MCF 10A (cell line): Measurements from ENCODE around the gene STAMBPL1. TPM values are rescaled to one million over a fixed set of nuclear protein-coding genes. Genes with fewer than 3 reads are reported as not detected.

Experiments used
- BruUV-seq: library from RNA; stranded (reverse); fragments of 400-500 nt; replicated peaks from 2 replicates; lab custom pipeline; 2021; lab: Mats Ljungman, UMichigan
- CTCF ChIA-PET: fragments of 300-600 bp; sonication (Branson Sonifier 250); formaldehyde crosslinking; extraction: SDS; loops from one replicate; lab custom pipeline; 2021; ENCODE audit warnings: antibody characterized with exemption, inconsistent platforms; lab: Yijun Ruan, JAX
- POLR2A ChIA-PET: fragments of 300-600, 350-650 bp; sonication (Branson Sonifier 250); formaldehyde crosslinking; extraction: SDS; loops from one replicate; lab custom pipeline; 2020; ENCODE audit warnings: antibody characterized with exemption, inconsistent platforms; lab: Yijun Ruan, JAX
- DNase-seq: peaks from one replicate; pipeline ENCODE4 v3.0.0-alpha.2; 2018; ENCODE audit not compliant: unreplicated experiment
- H3K27ac Mint-ChIP-seq: one replicate; pipeline ENCODE4 v1.8.0; 2022; ENCODE audit warnings: mild to moderate bottlenecking, low read depth, mixed read lengths; ENCODE audit not compliant: unreplicated experiment
- H3K27me3 Mint-ChIP-seq: one replicate; pipeline ENCODE4 v1.8.0; 2022; ENCODE audit warnings: mixed read lengths; ENCODE audit not compliant: insufficient read depth, unreplicated experiment
- H3K36me3 Mint-ChIP-seq: one replicate; pipeline ENCODE4 v1.8.0; 2022; ENCODE audit warnings: mild to moderate bottlenecking, moderate library complexity, mixed read lengths; ENCODE audit not compliant: insufficient read depth, unreplicated experiment
- H3K4me1 Mint-ChIP-seq: one replicate; pipeline ENCODE4 v1.8.0; 2022; ENCODE audit warnings: mixed read lengths; ENCODE audit not compliant: insufficient read depth, unreplicated experiment
- H3K4me3 Mint-ChIP-seq: one replicate; pipeline ENCODE4 v1.8.0; 2022; ENCODE audit warnings: mild to moderate bottlenecking, moderate library complexity, mixed read lengths; ENCODE audit not compliant: unreplicated experiment
- H3K9me3 Mint-ChIP-seq: one replicate; pipeline ENCODE4 v1.8.0; 2022; ENCODE audit warnings: mixed read lengths; ENCODE audit not compliant: unreplicated experiment
- CTCF ChIP-seq: fragments of 200-600 bp; IDR thresholded peaks from one replicate; pipeline ENCODE4 v1.8.0; 2022; ENCODE audit warnings: antibody characterized with exemption, mild to moderate bottlenecking; ENCODE audit not compliant: unreplicated experiment
- intact Hi-C: fragments of 100-400 bp; cut with micrococcal nuclease; formaldehyde crosslinking; loops from 2 replicates; pipeline ENCODE4 v1.14.1; 2022
- total RNA-seq: library from RNA; stranded (reverse); gene quantifications from 2 replicates; pipeline ENCODE4 v1.2.3, GENCODE V29; 2022

STAMBPL1 gene
- total RNA-seq, 1 experiment from 2014 or later, result 29.2 TPM

DNA sequence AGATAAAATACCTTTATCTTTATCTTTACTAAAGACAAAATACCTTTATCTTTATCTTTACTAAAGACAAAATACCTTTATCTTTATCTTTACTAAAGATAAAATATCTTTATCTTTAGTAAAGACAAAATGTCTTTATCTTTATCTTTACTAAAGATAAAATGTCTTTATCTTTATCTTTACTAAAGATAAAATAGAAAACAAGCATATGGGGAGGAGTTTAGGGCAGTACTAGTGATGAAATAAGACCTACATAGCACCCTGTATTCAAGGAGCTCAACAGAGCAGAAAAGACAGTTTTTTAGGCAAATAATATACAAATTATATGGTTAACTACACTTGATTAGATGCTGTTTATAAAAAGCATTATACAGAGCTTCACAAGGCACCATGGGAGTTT lies 47.7 kb upstream of the STAMBPL1 start:
- no peak for DNase-seq
- no peaks in the 10 kb centered on the region for H3K27me3 Mint-ChIP-seq
- no peaks in the 10 kb centered on the region for H3K4me1 Mint-ChIP-seq
- no peak overlapping the region for H3K27ac Mint-ChIP-seq
- H3K9me3 Mint-ChIP-seq, result no peaks in the 10 kb centered on the region
- intact Hi-C loops, result no loop called here
- no peak for TF ChIP-seq CTCF
- H3K4me3 Mint-ChIP-seq, result no peak overlapping the region
- no TSS peak for BruUV-seq
- no peaks in the 10 kb centered on the region for H3K36me3 Mint-ChIP-seq
- ChIA-PET CTCF (interaction anchor here (0.6 to 19.9 kb wide), 3 partner anchors 8 to 159 kb away, joined by 3 to 588 read pairs (median 66); no protein-coding TSS in a partner anchor), POLR2A (interaction anchor here (1.0 kb wide), 1 partner anchor 95 kb away, joined by 3 read pairs; no protein-coding TSS in a partner anchor)

- intact Hi-C loops, result no loop called here
- no peaks in the 10 kb centered on the region for H3K27me3 Mint-ChIP-seq
- BruUV-seq, result no TSS peak
Observed at GRCh38 chr10:88833156-88833555, 46.9 kb upstream of the STAMBPL1 start.

GRCh38 chr10:88833723-88834122 lies 46.3 kb upstream of the STAMBPL1 start:
- H3K27ac Mint-ChIP-seq, result no peak overlapping the region
- BruUV-seq, result no TSS peak
- no peaks in the 10 kb centered on the region for H3K4me1 Mint-ChIP-seq
- POLR2A ChIA-PET, result interaction anchor here (0.7 to 4.5 kb wide), 3 partner anchors 47 to 384 kb away, joined by 3 to 43 read pairs (median 36); partner anchors contain the start of gene STAMBPL1
- H3K9me3 Mint-ChIP-seq, result no peaks in the 10 kb centered on the region
- no peaks in the 10 kb centered on the region for H3K36me3 Mint-ChIP-seq
- H3K27me3 Mint-ChIP-seq, result no peaks in the 10 kb centered on the region
- CTCF ChIA-PET, result interaction anchor here (1.4 to 19.9 kb wide), 6 partner anchors 10 to 269 kb away, joined by 6 to 588 read pairs (median 35); no protein-coding TSS in a partner anchor
- DNase-seq, result no peak
- intact Hi-C loops, result loop anchor here (2.0 kb wide), 1 partner anchor 383 kb away; no protein-coding TSS in a partner anchor
- TF ChIP-seq CTCF, result no peak
- no peak overlapping the region for H3K4me3 Mint-ChIP-seq

More at GRCh38 chr10:88833156-88833555, 46.9 kb upstream of the STAMBPL1 start:
- H3K9me3 Mint-ChIP-seq, result no peaks in the 10 kb centered on the region
- no peaks in the 10 kb centered on the region for H3K4me1 Mint-ChIP-seq
- no peak for TF ChIP-seq CTCF
- no peak for DNase-seq
- ChIA-PET CTCF (interaction anchor here (0.6 to 19.9 kb wide), 3 partner anchors 9 to 159 kb away, joined by 3 to 588 read pairs (median 66); no protein-coding TSS in a partner anchor), POLR2A (interaction anchor here (1.0 kb wide), 1 partner anchor 94 kb away, joined by 3 read pairs; no protein-coding TSS in a partner anchor)
- H3K4me3 Mint-ChIP-seq, result no peak overlapping the region
- no peaks in the 10 kb centered on the region for H3K36me3 Mint-ChIP-seq
- H3K27ac Mint-ChIP-seq, result no peak overlapping the region

DNA sequence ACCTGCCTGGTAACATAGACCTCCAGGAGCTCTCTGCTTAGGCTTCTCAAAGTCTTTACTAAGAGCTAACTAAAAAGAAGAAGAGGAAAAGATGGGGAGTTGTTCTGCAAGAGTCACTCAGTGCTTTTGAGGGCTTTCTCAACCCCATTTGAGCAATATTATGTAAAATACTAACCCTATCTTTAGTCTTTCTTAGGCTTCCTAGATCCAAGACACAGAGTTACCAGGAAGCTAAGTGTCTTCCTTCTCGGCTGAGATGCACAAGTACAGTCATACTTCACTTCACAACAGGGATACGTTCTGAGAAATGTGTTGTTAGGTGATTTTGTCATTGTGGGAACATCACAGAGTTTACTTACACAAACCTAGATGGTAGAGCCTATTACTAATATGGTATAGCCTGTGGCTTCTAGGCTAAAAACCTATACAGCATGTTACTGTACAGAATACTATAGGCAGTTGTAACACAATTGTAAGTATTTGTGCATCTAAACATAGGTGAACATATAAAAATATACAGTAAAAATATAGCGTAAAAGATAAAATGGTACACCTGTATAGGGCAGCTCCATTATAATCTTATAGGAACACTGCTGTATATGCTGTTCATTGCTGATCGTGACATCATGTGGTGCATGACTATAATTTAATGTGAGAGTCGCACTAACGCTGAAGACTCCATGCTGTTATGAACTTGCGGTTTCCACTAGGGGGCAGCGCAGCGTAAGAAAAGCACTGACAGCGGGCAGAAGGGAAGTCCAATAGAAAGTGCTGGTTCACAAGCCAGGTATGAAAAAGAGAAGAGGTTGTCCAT lies 44.7 kb upstream of the STAMBPL1 start:
- BruUV-seq, result no TSS peak
- Mint-ChIP-seq H3K36me3 (no peaks in the 10 kb centered on the region), H3K4me1 (no peaks in the 10 kb centered on the region), H3K27ac (no peak overlapping the region), H3K9me3 (no peaks in the 10 kb centered on the region), H3K4me3 (no peak overlapping the region), H3K27me3 (no peaks in the 10 kb centered on the region)
- DNase-seq, result peak; percentile 89
- intact Hi-C loops, result loop anchor here (1.0 to 2.0 kb wide), 5 partner anchors 30 to 381 kb away; partner anchors contain the start of gene STAMBPL1
- peak; percentile 78 for TF ChIP-seq CTCF
- CTCF ChIA-PET, result interaction anchor here (0.6 to 19.9 kb wide), 62 partner anchors 9 to 387 kb away, joined by 3 to 588 read pairs (median 6); partner anchors contain the start of genes ANKRD22, FAS, LIPN and STAMBPL1
- POLR2A ChIA-PET, result interaction anchor here (0.7 to 4.5 kb wide), 9 partner anchors 9 to 625 kb away, joined by 3 to 43 read pairs (median 4); partner anchors contain the start of genes FAS and STAMBPL1
